Uterus (tissue), 4 donors: ENCODE measurements around the gene COBLL1. TPM values are rescaled to one million over a fixed set of nuclear protein-coding genes. Genes with fewer than 3 reads are reported as not detected.

Experiments used
- DNase-seq, 2 donors: peaks; one replicate each; pipeline ENCODE4 v3.0.0-alpha.2; 2019 to 2020
- H3K27ac ChIP-seq, 2 donors: fragments of 200-600 bp; sonication (generic); 1 replicate in 1 of 2; 2 replicates in 1 of 2; pipeline ENCODE4 v1.5.1; 2016 to 2018
- H3K27me3 ChIP-seq, 2 donors: fragments of 200-600 bp; sonication (generic); one replicate each; pipeline ENCODE4 v1.5.1; 2018 to 2019; ENCODE audit warnings: control low read depth in 1 of 2
- H3K36me3 ChIP-seq, 2 donors: fragments of 200-600 bp; sonication (generic); one replicate each; pipeline ENCODE4 v1.5.1; 2019; ENCODE audit warnings: control low read depth in 1 of 2
- H3K4me1 ChIP-seq, 2 donors: fragments of 200-600 bp; sonication (generic); one replicate each; pipeline ENCODE4 v1.5.1; 2018 to 2019; ENCODE audit warnings: control low read depth in 1 of 2
- H3K4me3 ChIP-seq, 2 donors: fragments of 200-600 bp; sonication (generic); 1 replicate in 1 of 2; 2 replicates in 1 of 2; pipeline ENCODE4 v1.5.1; 2018 to 2019; ENCODE audit warnings: mild to moderate bottlenecking in 1 of 2
- H3K9me3 ChIP-seq, 2 donors: fragments of 200-600 bp; sonication (generic); one replicate each; pipeline ENCODE4 v1.5.1; 2019; ENCODE audit warnings: control low read depth in 1 of 2
- CTCF ChIP-seq, 4 experiments: fragments of 200-600 bp in 2 of 4; fragments of 450-650 bp in 2 of 4; sonication (generic) in 2 of 4; IDR thresholded peaks; one replicate each; pipeline ENCODE4 v1.5.1; 2016 to 2019; ENCODE audit warnings: antibody characterized with exemption in 4 of 4, mild to moderate bottlenecking in 2 of 4, moderate library complexity in 1 of 4
- POLR2A ChIP-seq, 2 donors: fragments of 450-650 bp; IDR thresholded peaks; one replicate each; pipeline ENCODE4 v1.6.1; 2016; ENCODE audit warnings: antibody characterized with exemption in 2 of 2, mild to moderate bottlenecking in 1 of 2, moderate library complexity in 1 of 2
- intact Hi-C: fragments of 100-400 bp; cut with DNase I; formaldehyde crosslinking; loops from one replicate; pipeline ENCODE4 v1.15.1; 2023; ENCODE audit warnings: low total_unique reads
- total RNA-seq, 4 donors: library from RNA; depleted of rRNA in 3 of 4; stranded (reverse); fragments of >200 nt in 3 of 4; gene quantifications; one replicate each; pipeline versions ENCODE4 v1.1.0 to v1.2.4, GENCODE V29; 2014 to 2023
- donor health status: DM: yes; HTN: yes; CAD: no.

Gene COBLL1
- total RNA-seq, 4 donors from 2014 or later = 4.1 to 32.6 (median 17.9) TPM

GRCh38 chr2:164697688-164698461 lies 143.7 kb downstream of the COBLL1 start:
- TF ChIP-seq CTCF (IDR thresholded peaks at IDR 0.05) = no peak
- no peak for TF ChIP-seq POLR2A (IDR thresholded peaks at IDR 0.05)
- Histone ChIP-seq H3K9me3 (no peaks in the 10 kb centered on the region), H3K4me1 (no peaks in the 10 kb centered on the region), H3K27me3 (no peaks in the 10 kb centered on the region), H3K36me3 (peaks cover 0 to 2% of the 10 kb centered on the region in 2 donors), H3K4me3 (no peak overlapping the region), H3K27ac (no peak overlapping the region)
- no peak for DNase-seq
- intact Hi-C loops = no loop called here

GRCh38 chr2:164696634-164697033 lies 145.0 kb downstream of the COBLL1 start:
- no peak overlapping the region for H3K27ac ChIP-seq
- DNase-seq = no peak

GRCh38 chr2:164694275-164694695 lies 147.3 kb downstream of the COBLL1 start:
- intact Hi-C loops = no loop called here
- H3K27me3 ChIP-seq = no peaks in the 10 kb centered on the region
- TF ChIP-seq CTCF (IDR thresholded peaks at IDR 0.05) = no peak
- no peak for TF ChIP-seq POLR2A (IDR thresholded peaks at IDR 0.05)
- H3K4me3 ChIP-seq = no peak overlapping the region
- H3K9me3 ChIP-seq = no peaks in the 10 kb centered on the region
- no peak for DNase-seq
- H3K4me1 ChIP-seq = no peaks in the 10 kb centered on the region
- no peak overlapping the region for H3K27ac ChIP-seq
- no peaks in the 10 kb centered on the region for H3K36me3 ChIP-seq

More at GRCh38 chr2:164696634-164697033, 145.0 kb downstream of the COBLL1 start:
- Histone ChIP-seq H3K9me3 (no peaks in the 10 kb centered on the region), H3K4me1 (no peaks in the 10 kb centered on the region), H3K36me3 (peaks cover 0 to 2% of the 10 kb centered on the region in 2 donors), H3K27me3 (no peaks in the 10 kb centered on the region), H3K4me3 (no peak overlapping the region)
- TF ChIP-seq POLR2A (IDR thresholded peaks at IDR 0.05) (no peak), CTCF (IDR thresholded peaks at IDR 0.05) (no peak)
- intact Hi-C loops = no loop called here

GRCh38 chr2:164693834-164694233 lies 147.8 kb downstream of the COBLL1 start:
- no peaks in the 10 kb centered on the region for H3K4me1 ChIP-seq

More at GRCh38 chr2:164693834-164694233, 147.8 kb downstream of the COBLL1 start:
- no peak for TF ChIP-seq CTCF (IDR thresholded peaks at IDR 0.05)
- TF ChIP-seq POLR2A (IDR thresholded peaks at IDR 0.05) = no peak
- intact Hi-C loops = no loop called here
- Histone ChIP-seq H3K36me3 (no peaks in the 10 kb centered on the region), H3K9me3 (no peaks in the 10 kb centered on the region), H3K27me3 (no peaks in the 10 kb centered on the region), H3K27ac (no peak overlapping the region), H3K4me3 (no peak overlapping the region)
- DNase-seq = no peak
